AG04449 (cell line): ENCODE measurements around the gene NACAD.

Experiments used
- CTCF ChIA-PET: fragments of 350-600 bp; formaldehyde crosslinking; extraction: SDS; loops from one replicate; lab custom pipeline; 2021; ENCODE audit warnings: antibody characterized with exemption; lab: Yijun Ruan, JAX
- POLR2A ChIA-PET: fragments of 400-600, 350-600 bp; formaldehyde crosslinking; extraction: SDS; loops from one replicate; lab custom pipeline; 2020; ENCODE audit warnings: antibody characterized with exemption, inconsistent platforms; lab: Yijun Ruan, JAX
- DNase-seq: peaks from one replicate; pipeline ENCODE4 v3.0.0-alpha.2; 2010; ENCODE audit warnings: low read depth, low spot score
- H3K4me3 ChIP-seq: 2 replicates; pipeline ENCODE4 v1.5.1; 2011; ENCODE audit warnings: low read depth, mild to moderate bottlenecking, control low read depth, low read length
- TF ChIP-seq, protein P1 (sequence below): IDR thresholded peaks from one replicate; pipeline ENCODE4 v1.5.1; 2011; ENCODE audit warnings: mild to moderate bottlenecking, moderate library complexity, low read length, control low read depth, inconsistent platforms; ENCODE audit not compliant: insufficient read depth; ENCODE audit errors: missing control alignments

NACAD gene

DNA sequence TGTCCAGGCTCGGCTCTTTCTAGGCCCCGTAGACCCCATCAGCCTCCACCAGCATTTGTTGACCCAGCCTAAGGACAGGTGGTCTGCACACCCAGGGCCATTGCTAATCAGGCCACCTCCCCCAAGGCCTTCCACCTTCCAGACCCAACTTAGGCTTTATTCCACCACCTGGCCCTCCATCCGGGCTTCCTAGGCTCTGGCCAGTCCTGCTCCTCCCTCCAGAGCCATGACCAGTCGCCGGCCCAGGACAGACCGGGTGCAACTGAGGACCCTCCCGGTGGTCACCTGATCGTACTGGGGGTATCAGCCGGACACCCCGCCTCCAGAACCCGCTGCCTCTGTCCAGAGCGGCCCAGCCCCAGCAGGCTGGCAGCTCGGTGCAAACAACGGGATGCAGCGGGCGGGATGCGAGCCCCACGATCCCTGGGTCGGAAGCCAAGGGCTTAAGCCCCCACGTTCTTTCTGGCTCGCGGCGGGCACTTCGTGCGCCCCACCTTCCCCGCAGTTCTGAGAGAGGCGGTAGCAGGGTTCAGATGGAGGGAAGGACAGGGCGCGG is 545 bp downstream of the NACAD start:
- TF ChIP-seq, protein P1, sequence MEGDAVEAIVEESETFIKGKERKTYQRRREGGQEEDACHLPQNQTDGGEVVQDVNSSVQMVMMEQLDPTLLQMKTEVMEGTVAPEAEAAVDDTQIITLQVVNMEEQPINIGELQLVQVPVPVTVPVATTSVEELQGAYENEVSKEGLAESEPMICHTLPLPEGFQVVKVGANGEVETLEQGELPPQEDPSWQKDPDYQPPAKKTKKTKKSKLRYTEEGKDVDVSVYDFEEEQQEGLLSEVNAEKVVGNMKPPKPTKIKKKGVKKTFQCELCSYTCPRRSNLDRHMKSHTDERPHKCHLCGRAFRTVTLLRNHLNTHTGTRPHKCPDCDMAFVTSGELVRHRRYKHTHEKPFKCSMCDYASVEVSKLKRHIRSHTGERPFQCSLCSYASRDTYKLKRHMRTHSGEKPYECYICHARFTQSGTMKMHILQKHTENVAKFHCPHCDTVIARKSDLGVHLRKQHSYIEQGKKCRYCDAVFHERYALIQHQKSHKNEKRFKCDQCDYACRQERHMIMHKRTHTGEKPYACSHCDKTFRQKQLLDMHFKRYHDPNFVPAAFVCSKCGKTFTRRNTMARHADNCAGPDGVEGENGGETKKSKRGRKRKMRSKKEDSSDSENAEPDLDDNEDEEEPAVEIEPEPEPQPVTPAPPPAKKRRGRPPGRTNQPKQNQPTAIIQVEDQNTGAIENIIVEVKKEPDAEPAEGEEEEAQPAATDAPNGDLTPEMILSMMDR: no peak
- H3K4me3 ChIP-seq: peak overlapping the region; percentile 64
- POLR2A ChIA-PET: no interaction called here
- no peak for DNase-seq
- CTCF ChIA-PET: no interaction called here

DNA sequence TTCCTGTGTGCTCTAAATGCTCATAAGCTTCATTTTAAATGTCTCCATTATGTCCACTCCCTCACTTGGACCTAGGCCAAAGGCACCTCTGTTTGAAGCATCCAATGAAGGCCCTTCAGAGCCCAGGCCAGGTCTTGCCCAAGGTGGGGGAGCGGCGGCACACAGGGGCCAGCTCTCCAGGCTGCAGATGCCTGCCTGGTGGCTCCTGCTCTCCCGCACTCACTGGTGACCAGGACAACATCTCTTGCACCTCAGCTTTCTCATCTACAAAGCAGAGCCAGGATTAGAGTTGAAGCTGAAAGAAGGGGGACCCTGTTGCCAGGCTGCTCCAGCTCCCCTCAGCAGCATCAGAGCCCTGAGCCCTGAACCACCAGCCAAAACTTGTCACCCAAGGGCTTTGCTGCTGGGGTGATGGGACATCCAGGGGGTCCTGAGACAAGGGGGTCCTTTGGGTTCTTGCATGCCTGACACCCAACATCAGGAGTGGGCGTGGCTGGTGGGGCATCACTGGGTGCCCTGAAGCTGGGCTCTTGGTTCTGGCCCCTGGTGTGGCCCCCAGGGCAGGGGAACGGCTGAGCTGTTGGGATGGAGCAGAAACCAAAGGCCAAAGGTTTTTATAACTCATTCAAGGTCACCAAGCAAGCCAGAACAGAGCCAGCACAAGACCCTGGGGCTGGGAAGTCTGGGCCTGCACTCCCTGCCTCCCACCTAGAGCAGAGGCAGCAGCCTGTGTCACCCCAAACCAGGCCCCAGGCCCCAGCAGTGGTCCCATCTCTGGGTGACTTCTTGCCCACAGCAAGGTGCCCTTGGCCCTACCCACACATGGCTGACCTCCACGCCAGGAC is 1.2 kb downstream of the NACAD start:
- no peak for DNase-seq
- ChIA-PET CTCF (interaction anchor here (1.0 kb wide), 1 partner anchor 42 kb away, joined by 3 read pairs; no protein-coding TSS in a partner anchor), POLR2A (no interaction called here)
- TF ChIP-seq, protein P1: no peak
- H3K4me3 ChIP-seq: peak overlapping the region; percentile 64

DNA sequence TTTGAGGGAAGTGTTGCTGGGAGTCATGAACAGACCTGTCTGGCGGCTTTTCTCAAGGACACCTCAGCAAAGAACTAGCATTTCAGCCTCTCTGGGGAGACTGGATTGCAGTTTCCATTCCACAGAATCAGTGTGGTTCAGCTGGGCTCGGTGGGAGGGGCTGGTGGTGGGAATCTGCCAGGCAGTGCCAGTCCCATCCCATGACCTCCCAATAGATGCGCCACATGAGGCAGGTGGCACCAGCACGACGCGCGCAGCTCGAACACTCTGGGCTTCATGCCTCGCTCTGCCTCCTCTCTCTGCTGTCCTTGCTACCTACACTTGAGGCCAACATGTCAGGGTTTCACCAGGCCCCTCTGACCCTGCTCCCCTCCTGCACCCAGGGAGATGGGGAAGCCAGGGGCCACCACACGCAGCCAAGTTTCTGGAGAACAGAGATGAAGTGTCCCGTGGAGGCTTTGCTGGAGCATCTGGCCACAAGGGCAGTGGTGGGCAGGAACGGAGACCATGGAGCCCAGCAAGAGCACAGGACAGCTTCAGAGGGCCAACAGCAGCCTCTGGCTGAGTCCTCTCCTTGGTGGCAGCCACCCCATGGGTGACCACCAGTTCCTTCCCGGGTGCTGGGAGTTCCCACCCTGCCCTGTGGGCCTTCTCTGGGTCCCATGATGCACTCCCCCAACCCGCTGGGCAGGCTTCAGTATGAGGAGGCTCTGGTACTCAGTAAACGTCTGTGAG is 2.3 kb downstream of the NACAD start:
- no peak for DNase-seq
- POLR2A ChIA-PET: no interaction called here
- TF ChIP-seq, protein P1: no peak
- CTCF ChIA-PET: interaction anchor here (1.0 kb wide), 1 partner anchor 43 kb away, joined by 3 read pairs; no protein-coding TSS in a partner anchor
- H3K4me3 ChIP-seq: no peak overlapping the region

DNA sequence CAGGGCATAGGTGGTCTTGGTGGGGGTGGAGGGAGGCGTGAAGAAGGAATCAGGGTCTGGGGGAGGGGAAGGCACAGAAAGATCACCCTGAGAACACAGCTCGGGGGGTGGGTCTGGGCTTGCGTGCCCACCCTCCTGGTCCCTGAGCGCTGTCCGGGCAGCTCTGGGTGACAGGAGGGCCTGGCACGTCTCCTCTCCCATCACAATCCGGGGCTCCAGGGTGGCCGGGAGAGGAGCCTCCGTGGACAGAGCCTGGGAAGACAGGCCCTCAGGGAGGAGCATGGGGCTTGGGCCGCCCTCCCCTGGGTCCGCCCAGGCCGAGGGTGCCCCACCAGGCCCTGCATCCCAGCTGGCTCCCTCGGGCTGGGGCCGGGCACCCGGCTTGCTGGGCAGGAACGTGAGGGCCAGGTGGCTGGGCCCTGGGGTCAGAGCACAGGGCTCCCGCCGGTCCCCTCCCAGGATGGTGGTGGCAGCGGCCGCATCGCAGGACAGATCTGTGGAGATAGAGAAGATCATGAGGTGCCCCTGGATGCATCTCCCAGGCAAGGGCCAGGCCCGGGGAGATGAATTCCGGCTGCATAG is 3.1 kb downstream of the NACAD start:
- H3K4me3 ChIP-seq: no peak overlapping the region
- TF ChIP-seq, protein P1: no peak
- CTCF ChIA-PET: no interaction called here
- no peak for DNase-seq
- POLR2A ChIA-PET: no interaction called here

DNA sequence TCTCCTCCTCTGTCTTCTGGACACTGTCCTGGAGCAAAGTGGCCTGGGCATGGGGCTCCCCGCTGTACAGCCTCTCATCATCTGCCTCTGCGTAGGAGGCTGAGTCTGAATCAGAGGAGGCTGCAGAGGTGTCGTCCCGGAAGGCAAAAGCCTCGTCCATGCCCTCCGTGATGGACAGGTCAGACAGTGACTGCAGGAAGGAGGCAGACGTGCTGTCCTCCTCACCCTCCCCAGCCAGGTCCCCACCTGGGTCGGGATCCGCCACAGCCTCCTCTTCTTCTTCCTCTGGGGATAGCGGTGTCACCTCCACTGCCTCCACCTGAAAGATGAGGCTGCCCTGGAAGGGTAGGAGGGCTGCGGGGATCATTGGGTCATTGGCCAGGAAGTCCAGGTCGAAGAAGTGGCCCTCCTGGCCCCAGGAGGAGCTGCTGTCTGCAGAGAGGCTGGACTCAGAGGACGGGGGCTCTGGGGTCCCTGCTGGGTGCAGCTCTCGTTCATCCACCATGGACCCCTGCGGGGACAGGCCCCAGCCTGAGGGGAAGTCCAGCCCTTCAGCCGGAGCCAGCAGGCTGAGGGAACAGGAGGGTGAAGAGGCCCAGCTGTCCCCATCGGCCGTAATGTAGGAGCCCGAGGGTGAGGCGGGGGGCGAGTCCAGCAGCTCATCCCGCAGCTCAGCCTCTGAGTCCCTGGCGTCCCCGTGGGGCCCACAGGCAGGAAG is 3.7 kb downstream of the NACAD start:
- TF ChIP-seq, protein P1: no peak
- H3K4me3 ChIP-seq: no peak overlapping the region
- CTCF ChIA-PET: no interaction called here
- POLR2A ChIA-PET: no interaction called here
- no peak for DNase-seq
